ENCODE measurements around the gene SRGAP2C. TPM values are rescaled to one million over a fixed set of nuclear protein-coding genes. Genes with fewer than 3 reads are reported as not detected.
"Not testable (repeated sequence)": the region's sequence is repeated elsewhere in the genome, so short reads cannot be mapped to it uniquely, and the experiment has no call there.

Gene SRGAP2C
- total RNA-seq, 2 donors from 2014 or later, result 19.1 to 23.5 TPM

- peaks cover 14% of the 10 kb centered on the region for H3K27me3 Mint-ChIP-seq (ENCODE audit: low read depth)
- peak overlapping the region; percentile 96 for H3K27ac Mint-ChIP-seq
- H3K36me3 Mint-ChIP-seq (ENCODE audit: insufficient read depth in 2 of 2), result peaks cover 20 to 23% of the 10 kb centered on the region in 2 donors
Measured at GRCh38 chr1:121400541-121401310, 216.0 kb downstream of the SRGAP2C start.

GRCh38 chr1:121401375-121401955, 216.7 kb downstream of the SRGAP2C start:
- H3K4me1 Mint-ChIP-seq (ENCODE audit: low read depth); DNase-seq: not testable (repeated sequence)
- H3K27ac Mint-ChIP-seq, result peak overlapping the region; percentile 96

More at GRCh38 chr1:121400541-121401310, 216.0 kb downstream of the SRGAP2C start:
- not testable (repeated sequence) for DNase-seq; ATAC-seq (replicated peaks in 1 of 2); H3K4me1 Mint-ChIP-seq (ENCODE audit: low read depth)
- Mint-ChIP-seq H3K4me3 (peak overlapping the region; percentile 51), H3K9me3 (peaks cover 16% of the 10 kb centered on the region in 2 donors)

GRCh38 chr1:121403254-121403653, 218.5 kb downstream of the SRGAP2C start:
- not testable (repeated sequence) for DNase-seq; H3K27ac Mint-ChIP-seq; H3K4me1 Mint-ChIP-seq (ENCODE audit: low read depth); H3K4me3 Mint-ChIP-seq; ATAC-seq (replicated peaks in 1 of 2)
- peaks cover 14% of the 10 kb centered on the region for H3K27me3 Mint-ChIP-seq (ENCODE audit: low read depth)
- H3K9me3 Mint-ChIP-seq, result peaks cover 17 to 18% of the 10 kb centered on the region in 2 donors
- H3K36me3 Mint-ChIP-seq (ENCODE audit: insufficient read depth in 2 of 2), result peaks cover 21 to 23% of the 10 kb centered on the region in 2 donors

More at GRCh38 chr1:121401375-121401955, 216.7 kb downstream of the SRGAP2C start:
- not testable (repeated sequence) for ATAC-seq (replicated peaks in 1 of 2)
- peaks cover 17 to 18% of the 10 kb centered on the region in 2 donors for H3K9me3 Mint-ChIP-seq
- H3K36me3 Mint-ChIP-seq (ENCODE audit: insufficient read depth in 2 of 2), result peaks cover 22 to 24% of the 10 kb centered on the region in 2 donors
- H3K4me3 Mint-ChIP-seq, result peak overlapping the region; percentile 51
- H3K27me3 Mint-ChIP-seq (ENCODE audit: low read depth), result peaks cover 14% of the 10 kb centered on the region

GRCh38 chr1:121408354-121408753, 223.6 kb downstream of the SRGAP2C start:
- Mint-ChIP-seq H3K4me1 (ENCODE audit: low read depth) (no peaks in the 10 kb centered on the region), H3K27ac (no peak overlapping the region), H3K36me3 (ENCODE audit: insufficient read depth in 2 of 2) (peaks cover 1 to 2% of the 10 kb centered on the region in 2 donors), H3K9me3 (peaks cover 1 to 2% of the 10 kb centered on the region in 2 donors), H3K27me3 (ENCODE audit: low read depth) (no peaks in the 10 kb centered on the region), H3K4me3 (no peak overlapping the region)
- ATAC-seq (replicated peaks in 1 of 2), result no peak
- DNase-seq, result no peak

GRCh38 chr1:121413821-121414220, 229.0 kb downstream of the SRGAP2C start:
- H3K27me3 Mint-ChIP-seq (ENCODE audit: low read depth), result no peaks in the 10 kb centered on the region
- H3K27ac Mint-ChIP-seq, result peak overlapping the region; percentile 35
- H3K9me3 Mint-ChIP-seq, result no peaks in the 10 kb centered on the region
- H3K4me3 Mint-ChIP-seq, result no peak overlapping the region
- no peaks in the 10 kb centered on the region for H3K36me3 Mint-ChIP-seq (ENCODE audit: insufficient read depth in 2 of 2)
- ATAC-seq (replicated peaks in 1 of 2) (no peak), DNase-seq (no peak)
- no peaks in the 10 kb centered on the region for H3K4me1 Mint-ChIP-seq (ENCODE audit: low read depth)

- H3K27me3 Mint-ChIP-seq (ENCODE audit: low read depth), result no peaks in the 10 kb centered on the region
- ATAC-seq (replicated peaks in 1 of 2) (no peak), DNase-seq (no peak)
- H3K27ac Mint-ChIP-seq, result no peak overlapping the region
- no peak overlapping the region for H3K4me3 Mint-ChIP-seq
- H3K36me3 Mint-ChIP-seq (ENCODE audit: insufficient read depth in 2 of 2), result no peaks in the 10 kb centered on the region
- H3K9me3 Mint-ChIP-seq, result no peaks in the 10 kb centered on the region
- no peaks in the 10 kb centered on the region for H3K4me1 Mint-ChIP-seq (ENCODE audit: low read depth)
Measured at GRCh38 chr1:121414905-121415304, 230.1 kb downstream of the SRGAP2C start.

- H3K27ac Mint-ChIP-seq, result no peak overlapping the region
- no peak overlapping the region for H3K4me3 Mint-ChIP-seq
- H3K9me3 Mint-ChIP-seq, result no peaks in the 10 kb centered on the region
- ATAC-seq (replicated peaks in 1 of 2), result no peak
- H3K36me3 Mint-ChIP-seq (ENCODE audit: insufficient read depth in 2 of 2), result no peaks in the 10 kb centered on the region
- peaks cover 5% of the 10 kb centered on the region for H3K4me1 Mint-ChIP-seq (ENCODE audit: low read depth)
- peaks cover 8% of the 10 kb centered on the region for H3K27me3 Mint-ChIP-seq (ENCODE audit: low read depth)
- no peak for DNase-seq
Measured at GRCh38 chr1:121417325-121417923, 232.6 kb downstream of the SRGAP2C start.

GRCh38 chr1:121418369-121419049, 233.7 kb downstream of the SRGAP2C start:
- no peaks in the 10 kb centered on the region for H3K36me3 Mint-ChIP-seq (ENCODE audit: insufficient read depth in 2 of 2)
- H3K4me3 Mint-ChIP-seq, result no peak overlapping the region

GRCh38 chr1:121419050-121419615, 234.4 kb downstream of the SRGAP2C start:
- not testable (repeated sequence) for ATAC-seq (replicated peaks in 1 of 2); DNase-seq; H3K9me3 Mint-ChIP-seq; H3K4me3 Mint-ChIP-seq; H3K36me3 Mint-ChIP-seq (ENCODE audit: insufficient read depth in 2 of 2); H3K4me1 Mint-ChIP-seq (ENCODE audit: low read depth); H3K27me3 Mint-ChIP-seq (ENCODE audit: low read depth)
- H3K27ac Mint-ChIP-seq, result peak overlapping the region; percentile 67

More at GRCh38 chr1:121418369-121419049, 233.7 kb downstream of the SRGAP2C start:
- no peak for DNase-seq
- ATAC-seq (replicated peaks in 1 of 2), result no peak
- H3K9me3 Mint-ChIP-seq, result no peaks in the 10 kb centered on the region
- H3K27ac Mint-ChIP-seq, result no peak overlapping the region
- H3K4me1 Mint-ChIP-seq (ENCODE audit: low read depth), result peaks cover 5% of the 10 kb centered on the region
- peaks cover 8% of the 10 kb centered on the region for H3K27me3 Mint-ChIP-seq (ENCODE audit: low read depth)

GRCh38 chr1:121421490-121421889, 236.7 kb downstream of the SRGAP2C start:
- H3K9me3 Mint-ChIP-seq; H3K36me3 Mint-ChIP-seq (ENCODE audit: insufficient read depth in 2 of 2); ATAC-seq (replicated peaks in 1 of 2); H3K27ac Mint-ChIP-seq; H3K4me3 Mint-ChIP-seq; H3K27me3 Mint-ChIP-seq (ENCODE audit: low read depth); H3K4me1 Mint-ChIP-seq (ENCODE audit: low read depth); DNase-seq: not testable (repeated sequence)

GRCh38 chr1:121423956-121424355, 239.2 kb downstream of the SRGAP2C start:
- H3K4me1 Mint-ChIP-seq (ENCODE audit: low read depth); H3K4me3 Mint-ChIP-seq: not testable (repeated sequence)

GRCh38 chr1:121433517-121433916, 248.7 kb downstream of the SRGAP2C start:
- H3K9me3 Mint-ChIP-seq; H3K36me3 Mint-ChIP-seq (ENCODE audit: insufficient read depth in 2 of 2); H3K27me3 Mint-ChIP-seq (ENCODE audit: low read depth); H3K27ac Mint-ChIP-seq; H3K4me3 Mint-ChIP-seq; DNase-seq: not testable (repeated sequence)
- peaks cover 18% of the 10 kb centered on the region for H3K4me1 Mint-ChIP-seq (ENCODE audit: low read depth)
- ATAC-seq (replicated peaks in 1 of 2), result peak; percentile 39 to 44

More at GRCh38 chr1:121423956-121424355, 239.2 kb downstream of the SRGAP2C start:
- ATAC-seq (replicated peaks in 1 of 2); DNase-seq; H3K27ac Mint-ChIP-seq; H3K9me3 Mint-ChIP-seq; H3K27me3 Mint-ChIP-seq (ENCODE audit: low read depth); H3K36me3 Mint-ChIP-seq (ENCODE audit: insufficient read depth in 2 of 2): not testable (repeated sequence)

Data from activated T-cell treated with anti-CD3 and anti-CD28 coated beads, Interleukin-2, amount 50 U/mL, for 72 hours (primary cell).